HG02870 (cell line): ENCODE data around the gene ERC2.

Experiments
- ATAC-seq: cut with Tn5 transposase; IDR thresholded peaks from one replicate; pipeline ENCODE4 v1.9.1; 2021; ENCODE audit warnings: mild to moderate bottlenecking, moderate library complexity; ENCODE audit not compliant: unreplicated experiment

Gene ERC2

DNA sequence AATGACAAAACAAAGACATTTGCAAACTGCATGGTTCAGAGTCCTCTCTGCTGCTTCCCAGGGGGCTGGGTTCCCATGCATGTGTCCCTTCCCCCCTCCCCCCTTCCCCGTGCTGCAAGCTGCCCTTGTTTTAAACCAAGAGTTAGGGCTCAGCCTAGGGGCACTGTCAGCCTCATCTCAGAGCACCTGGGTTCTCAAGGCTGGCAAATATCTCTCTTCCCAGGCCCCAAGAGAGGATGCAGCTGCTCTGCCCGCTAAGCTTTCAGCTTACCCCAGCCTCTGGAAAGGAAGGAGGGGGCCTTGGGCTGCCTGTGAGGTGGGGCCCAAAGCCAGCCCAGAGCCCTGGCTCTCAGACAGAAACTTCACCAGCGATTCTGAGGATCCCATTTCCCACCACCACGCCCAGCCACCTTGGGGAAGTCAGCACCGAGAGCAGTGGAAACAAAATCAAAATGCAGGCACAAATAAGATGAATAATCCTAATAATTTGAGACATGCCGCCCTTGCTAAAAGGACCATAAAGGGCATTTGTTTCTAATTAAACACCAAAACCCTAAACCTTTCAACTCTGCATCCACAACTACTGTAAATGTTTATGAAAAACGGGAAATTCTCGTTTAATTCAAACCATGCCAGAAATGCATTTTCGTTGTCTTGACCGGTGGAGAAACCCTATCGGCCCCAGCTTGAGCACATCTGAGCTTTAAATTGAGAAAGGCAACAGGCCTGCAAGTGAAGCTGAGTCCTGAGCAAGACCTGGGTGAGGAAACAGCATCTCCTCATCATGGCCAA, 913.4 kb downstream of the ERC2 start:
- no peak for ATAC-seq

GRCh38 chr3:55551644-55552043, 916.6 kb downstream of the ERC2 start:
- no peak for ATAC-seq

GRCh38 chr3:55549177-55549576, 919.1 kb downstream of the ERC2 start:
- no peak for ATAC-seq

GRCh38 chr3:55546866-55547669, 921.2 kb downstream of the ERC2 start:
- ATAC-seq = no peak

- no peak for ATAC-seq
Measured at GRCh38 chr3:55545995-55546394, 922.3 kb downstream of the ERC2 start.

DNA sequence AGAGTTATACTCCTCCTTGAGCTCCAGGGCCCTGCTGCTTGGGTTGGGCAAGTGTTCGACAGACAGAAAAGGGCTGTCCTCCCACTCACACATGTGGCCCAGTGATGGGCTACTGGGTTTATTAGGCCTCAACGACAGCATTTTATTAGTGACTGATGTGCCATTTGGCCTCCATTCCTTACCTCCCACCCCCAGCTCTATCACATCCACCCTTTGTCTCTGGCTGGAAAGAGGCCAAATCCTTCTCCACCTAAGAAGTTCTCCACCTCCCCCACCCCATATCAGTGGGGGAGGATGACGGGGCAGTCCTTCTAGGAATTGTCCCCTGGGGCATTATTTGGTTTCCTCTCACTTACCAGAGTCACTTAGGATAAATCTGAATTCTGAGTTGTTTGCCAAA, 924.0 kb downstream of the ERC2 start:
- ATAC-seq = no peak

DNA sequence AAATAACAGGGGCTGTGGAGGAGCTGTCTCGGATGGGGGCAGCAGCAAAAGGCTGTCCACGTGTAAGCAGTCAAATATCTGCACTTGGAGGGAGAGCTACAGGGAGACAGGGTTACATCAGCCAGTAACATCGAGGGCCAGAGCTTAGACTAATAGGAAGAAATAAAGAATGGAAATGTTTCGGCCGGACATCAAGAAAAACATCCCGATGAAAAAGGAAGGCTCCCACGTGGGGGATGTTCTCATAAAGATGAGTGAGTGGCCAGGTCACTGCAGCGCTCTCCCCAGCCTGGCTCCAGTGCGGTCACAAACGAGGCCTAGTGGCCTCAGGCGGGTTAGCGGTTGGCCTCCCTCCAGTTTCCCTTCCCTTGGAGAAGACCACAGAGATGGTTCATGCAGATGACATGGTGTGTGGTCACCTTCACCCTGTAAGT, 925.1 kb downstream of the ERC2 start:
- no peak for ATAC-seq

GRCh38 chr3:55541456-55541855, 926.8 kb downstream of the ERC2 start:
- no peak for ATAC-seq

DNA sequence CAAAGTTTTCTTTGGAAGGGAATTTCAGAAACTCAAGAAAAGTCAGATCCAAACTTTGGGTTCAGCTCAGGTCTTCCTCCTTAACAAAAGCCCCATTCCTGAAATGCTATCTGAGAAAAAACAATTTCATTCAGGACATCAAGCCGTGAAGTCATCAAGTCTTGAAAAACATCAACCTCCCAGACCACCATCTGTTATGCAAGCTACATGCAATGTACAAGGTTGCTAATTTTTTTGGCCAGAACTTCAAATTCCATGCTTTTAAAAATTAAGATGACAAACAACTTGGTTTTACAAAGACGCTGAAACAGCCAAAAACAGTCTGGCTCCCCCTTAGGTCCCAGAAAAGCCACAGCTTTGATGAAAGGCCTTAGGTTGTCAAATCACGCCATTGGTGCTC, 927.3 kb downstream of the ERC2 start:
- ATAC-seq = no peak

DNA sequence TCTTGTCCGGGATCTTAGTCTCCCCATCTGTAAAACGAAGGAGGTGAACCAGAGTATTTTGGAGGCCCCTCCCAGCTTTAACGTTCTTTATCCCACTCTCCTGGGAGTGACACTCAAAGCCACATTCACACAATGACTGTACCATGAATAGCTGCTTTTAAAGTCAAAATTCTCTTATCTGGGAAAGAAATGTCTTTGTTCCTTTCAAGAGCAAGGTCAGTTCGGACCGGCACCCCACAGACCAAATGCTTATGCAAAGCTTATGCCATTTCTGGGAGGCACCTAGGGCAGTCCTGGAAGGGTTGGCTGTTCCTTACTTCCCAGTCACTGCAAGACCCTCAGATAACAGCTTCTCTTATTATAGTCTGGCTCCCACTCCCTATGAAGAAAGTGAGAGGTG, 927.7 kb downstream of the ERC2 start:
- ATAC-seq = no peak

DNA sequence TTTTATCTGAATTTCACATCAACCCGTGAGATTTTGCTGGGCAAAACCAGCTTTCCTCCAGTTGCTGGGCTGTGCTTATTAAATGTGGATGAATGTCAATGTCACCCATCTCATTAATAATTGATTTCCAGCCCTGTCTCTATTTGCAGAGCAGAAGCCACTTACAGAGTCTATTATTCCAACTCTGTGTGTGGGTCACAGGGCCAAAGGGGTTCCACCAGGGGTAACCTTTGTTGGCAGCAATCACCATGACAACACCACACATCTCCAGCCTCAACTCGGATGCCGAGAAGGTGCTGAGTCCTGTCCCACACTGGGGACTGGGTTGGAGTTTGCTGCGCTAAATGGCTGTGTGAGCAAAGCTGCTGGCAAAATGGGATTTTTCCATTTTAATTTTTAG, 930.1 kb downstream of the ERC2 start:
- ATAC-seq = no peak

DNA sequence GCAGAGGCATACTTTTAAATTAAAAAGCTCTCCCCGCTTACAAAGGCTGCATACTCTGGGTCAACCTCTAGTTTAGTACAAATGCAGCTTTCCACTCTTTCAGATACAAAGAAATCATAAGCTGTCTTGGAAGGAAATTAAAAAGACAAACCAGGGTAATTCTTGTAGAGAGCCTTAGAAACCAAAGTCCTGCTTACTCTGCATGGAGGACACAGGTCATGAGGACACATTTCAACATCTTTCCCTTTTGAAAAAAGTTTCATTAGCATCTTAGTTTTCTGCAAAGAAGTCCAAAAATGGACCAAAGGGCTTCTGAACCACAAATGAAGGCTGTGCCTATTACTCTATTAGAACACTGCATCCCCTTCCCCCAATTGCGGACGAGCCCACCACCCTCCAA, 930.7 kb downstream of the ERC2 start:
- ATAC-seq = no peak

GRCh38 chr3:55537129-55537528, 931.1 kb downstream of the ERC2 start:
- ATAC-seq = no peak

DNA sequence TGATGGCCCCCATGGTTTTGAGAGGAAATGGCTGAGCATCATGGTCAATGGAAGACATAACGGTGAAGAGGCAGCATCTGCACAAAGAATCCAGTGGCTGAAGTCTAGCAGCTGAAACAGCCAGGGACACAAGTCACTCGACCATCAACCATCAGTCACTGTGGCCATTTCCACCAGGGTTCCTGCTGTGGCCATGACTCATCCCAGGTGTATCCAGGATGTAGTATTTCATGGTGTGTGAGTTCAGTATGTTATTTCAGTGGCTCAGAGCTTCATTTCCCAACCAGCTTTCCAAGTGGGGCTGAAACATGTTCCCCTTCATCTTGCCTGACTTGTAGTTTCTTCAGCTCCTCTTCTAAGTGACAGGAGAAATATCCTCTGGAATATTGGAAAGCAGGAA, 933.4 kb downstream of the ERC2 start:
- ATAC-seq = no peak

- no peak for ATAC-seq
Measured at GRCh38 chr3:55532806-55533205, 935.5 kb downstream of the ERC2 start.

DNA sequence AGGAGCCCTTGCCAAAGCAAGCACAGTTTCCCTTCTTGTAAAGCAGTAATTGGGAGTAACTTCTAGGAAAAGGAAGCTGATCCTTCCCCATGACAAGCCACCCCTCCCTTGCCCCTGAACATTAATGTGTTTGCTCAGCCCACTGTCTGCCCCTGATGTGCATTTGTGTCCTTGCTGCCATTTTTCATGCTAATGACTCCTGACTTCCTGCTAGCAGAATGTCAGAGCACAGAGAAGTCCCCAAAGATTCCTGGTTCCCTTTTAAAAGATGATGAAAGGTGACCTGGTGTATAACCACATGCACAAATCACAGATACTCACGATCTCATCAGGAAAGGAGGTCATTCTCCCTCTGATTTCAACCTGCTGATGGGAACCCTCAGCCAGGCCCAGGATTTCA, 936.9 kb downstream of the ERC2 start:
- no peak for ATAC-seq

DNA sequence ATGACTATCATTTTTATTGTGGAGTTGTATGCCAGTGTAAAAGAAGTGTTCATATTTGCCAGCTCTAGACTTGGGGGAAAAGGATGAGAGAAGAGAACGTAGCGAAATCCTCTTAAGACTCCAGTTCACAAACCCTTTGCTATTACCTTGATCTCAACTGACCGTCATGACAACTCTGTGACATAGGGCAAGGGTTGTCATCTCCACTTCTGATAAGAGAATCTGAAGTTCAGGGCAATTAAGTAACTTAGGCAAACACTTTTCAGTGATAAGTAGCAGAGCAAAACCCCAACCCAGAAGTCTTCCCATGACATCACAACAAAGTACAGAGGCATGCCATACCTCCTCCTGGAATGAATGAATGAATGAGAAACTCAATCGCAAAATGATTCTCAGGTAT, 940.9 kb downstream of the ERC2 start:
- no peak for ATAC-seq

GRCh38 chr3:55526332-55527030, 941.8 kb downstream of the ERC2 start:
- ATAC-seq = no peak

DNA sequence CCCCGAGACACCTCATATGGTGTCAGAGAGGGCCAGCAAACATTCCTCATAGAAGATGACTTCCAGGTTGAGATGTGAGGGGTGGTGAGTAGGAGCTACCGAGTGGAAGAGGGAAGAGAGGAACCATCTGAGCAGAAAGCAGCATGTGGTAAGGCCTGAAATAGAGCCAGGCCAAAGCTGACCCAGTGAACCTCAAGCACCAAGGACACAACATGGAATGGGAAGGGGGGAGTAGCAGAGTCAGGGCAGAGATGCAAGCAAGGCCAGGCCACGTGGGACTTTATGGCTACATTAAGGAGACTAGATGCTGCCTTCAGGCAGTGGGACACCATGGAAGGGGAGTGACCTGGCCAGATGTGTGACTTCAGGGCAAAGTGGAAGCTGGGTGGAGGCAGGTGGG, 942.8 kb downstream of the ERC2 start:
- no peak for ATAC-seq

- ATAC-seq = no peak
Measured at GRCh38 chr3:55524565-55525244, 943.6 kb downstream of the ERC2 start.

GRCh38 chr3:55523471-55523870, 944.8 kb downstream of the ERC2 start:
- no peak for ATAC-seq
